Keratinocyte (primary cell): ENCODE measurements around the gene YIPF1. TPM values are rescaled to one million over a fixed set of nuclear protein-coding genes. Genes with fewer than 3 reads are reported as not detected.

Experiments used
- DNase-seq: peaks from one replicate; pipeline ENCODE4 v3.0.0-alpha.2; 2011; ENCODE audit warnings: low read depth, missing footprints, low spot score
- FAIRE-seq: peaks from 2 replicates; lab custom pipeline; 2011; peaks lifted over from hg19 to GRCh38; lab: Jason Lieb, UNC
- H2AFZ ChIP-seq: 2 replicates; pipeline ENCODE4 v1.6.0; 2012; ENCODE audit warnings: low read length, control low read depth, inconsistent platforms; ENCODE audit not compliant: control insufficient read depth
- H3K27ac ChIP-seq: 2 replicates; pipeline ENCODE4 v1.5.1; 2011; ENCODE audit warnings: low read length; ENCODE audit not compliant: control insufficient read depth, insufficient read depth
- H3K27me3 ChIP-seq: 3 replicates; pipeline ENCODE4 v1.6.0; 2011; ENCODE audit warnings: low read length; ENCODE audit not compliant: control insufficient read depth, insufficient read depth; ENCODE audit errors: extremely low read depth
- H3K36me3 ChIP-seq, 2 experiments: 2 replicates in 1 of 2; 3 replicates in 1 of 2; pipeline ENCODE4 v1.5.1; 2011; ENCODE audit warnings: low read length in 2 of 2, mild to moderate bottlenecking in 1 of 2; ENCODE audit not compliant: control insufficient read depth in 2 of 2, insufficient read depth in 2 of 2; ENCODE audit errors: extremely low read depth in 1 of 2
- H3K4me1 ChIP-seq: 3 replicates; pipeline ENCODE4 v1.5.1; 2011; ENCODE audit warnings: low read length; ENCODE audit not compliant: control insufficient read depth, insufficient read depth; ENCODE audit errors: extremely low read depth
- H3K4me2 ChIP-seq: 3 replicates; pipeline ENCODE4 v1.6.0; 2011; ENCODE audit warnings: low read depth, low read length; ENCODE audit not compliant: control insufficient read depth, insufficient read depth; ENCODE audit errors: extremely low read depth
- H3K4me3 ChIP-seq, 3 experiments: fragments of 200-600 bp in 1 of 3; sonication (generic) in 1 of 3; 2 replicates in 2 of 3; 3 replicates in 1 of 3; pipeline ENCODE4 v1.5.1; 2011 to 2016; ENCODE audit warnings: low read length in 3 of 3, mild to moderate bottlenecking in 3 of 3, control low read depth in 2 of 3, inconsistent platforms in 1 of 3, low read depth in 1 of 3, mixed read lengths in 1 of 3, mixed run types in 1 of 3, moderate library complexity in 1 of 3; ENCODE audit not compliant: control insufficient read depth in 2 of 3, insufficient read depth in 2 of 3; ENCODE audit errors: extremely low read depth in 1 of 3
- H3K79me2 ChIP-seq: 2 replicates; pipeline ENCODE4 v1.6.0; 2012; ENCODE audit warnings: low read length; ENCODE audit not compliant: control insufficient read depth, insufficient read depth
- H3K9ac ChIP-seq: 3 replicates; pipeline ENCODE4 v1.6.0; 2011; ENCODE audit warnings: low read length; ENCODE audit not compliant: control insufficient read depth, insufficient read depth; ENCODE audit errors: extremely low read depth
- H3K9me1 ChIP-seq: 3 replicates; pipeline ENCODE4 v1.6.0; 2011; ENCODE audit warnings: low read length; ENCODE audit not compliant: control insufficient read depth, insufficient read depth; ENCODE audit errors: extremely low read depth
- H3K9me3 ChIP-seq: 2 replicates; pipeline ENCODE4 v1.5.1; 2012; ENCODE audit warnings: low read depth, low read length; ENCODE audit not compliant: control insufficient read depth
- H4K20me1 ChIP-seq: 3 replicates; pipeline ENCODE4 v1.6.0; 2011; ENCODE audit warnings: low read length; ENCODE audit not compliant: control insufficient read depth, insufficient read depth; ENCODE audit errors: extremely low read depth
- EZH2 ChIP-seq: IDR thresholded peaks from one replicate; pipeline ENCODE4 v1.6.1; 2012; ENCODE audit warnings: inconsistent platforms, mild to moderate bottlenecking, low read length, moderate library complexity
- dilution Hi-C: fragments of 300-500 bp; cut with MboI; formaldehyde crosslinking; loops from one replicate; pipeline ENCODE4 v1.7.0; 2020; ENCODE audit warnings: low sequenced_read_pairs; ENCODE audit not compliant: extremely low pct_ligation_motif_present
- polyA plus RNA-seq, 5 experiments: library from polyadenylated mRNA; depleted of rRNA in 3 of 5; stranded (reverse) in 3 of 5; stranded (forward) in 1 of 5; unstranded in 1 of 5; fragments of >200 nt; gene quantifications; 1 replicate in 1 of 5; 2 replicates in 3 of 5; 3 replicates in 1 of 5; pipeline versions ENCODE4 v1.2.1 to v1.2.3, GENCODE V29; 2011 to 2012; ENCODE audit warnings: missing spikeins in 2 of 5, low read depth in 1 of 5, low replicate concordance in 1 of 5
- small RNA-seq, 3 experiments: library from RNA; depleted of rRNA; stranded (forward); fragments of <200 nt; gene quantifications; one replicate each; pipeline ENCODE3, GENCODE V24; 2012; ENCODE audit warnings: low read depth in 3 of 3, low replicate concordance in 1 of 3; ENCODE audit not compliant: insufficient read length in 3 of 3
- TF ChIP-seq, protein P1 (sequence below), 3 experiments: IDR thresholded peaks in 1 of 3; conservative IDR thresholded peaks in 1 of 3; optimal IDR thresholded peaks in 1 of 3; 2 replicates in 2 of 3; 3 replicates in 1 of 3; pipeline versions ENCODE3 to v1.5.1; 2011; ENCODE audit warnings: low read length in 3 of 3, mild to moderate bottlenecking in 3 of 3, moderate library complexity in 2 of 3, control low read depth in 1 of 3, inconsistent platforms in 1 of 3; ENCODE audit not compliant: insufficient read depth in 2 of 3; ENCODE audit errors: extremely low read depth in 1 of 3

Gene YIPF1
- polyA plus RNA-seq, 1 donor (not counting 4 experiments of a cell fraction or from before 2014, with no cell fraction given): 43.3 TPM

DNA sequence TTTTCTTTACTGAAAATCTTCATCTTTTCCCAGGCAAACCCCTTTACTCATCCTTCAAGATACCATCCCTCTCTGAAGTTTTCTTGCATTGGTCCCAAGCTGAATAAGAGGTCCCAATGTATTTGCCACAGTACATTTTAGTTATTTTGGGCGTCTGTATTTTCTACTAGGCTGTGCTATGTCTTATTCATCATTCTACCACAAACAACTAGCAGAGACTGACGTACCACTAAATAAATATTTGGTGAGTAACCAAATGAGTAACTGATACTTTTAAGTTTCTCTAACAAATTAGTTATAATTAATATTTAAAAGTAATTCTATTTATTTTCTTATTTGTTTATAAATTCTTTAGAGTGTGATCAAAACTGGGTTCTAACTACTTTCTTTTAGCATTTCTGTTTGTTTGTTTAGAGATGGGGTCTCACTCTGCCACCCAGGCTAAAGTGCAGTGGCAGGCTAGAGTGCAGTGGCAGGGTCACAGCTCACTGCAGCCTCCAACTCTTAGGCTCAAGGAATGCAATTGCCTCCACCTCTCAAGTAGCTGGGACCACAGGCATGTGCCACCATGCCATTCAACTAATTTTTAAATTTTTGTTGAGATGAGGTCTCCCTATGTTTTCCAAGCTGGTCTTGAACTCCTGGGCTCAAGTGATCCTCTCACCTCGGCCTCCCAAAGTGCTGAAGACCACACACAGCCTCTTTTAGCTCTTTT is 84.6 kb downstream of the YIPF1 start:
- no peaks in the 10 kb centered on the region for H3K79me2 ChIP-seq
- TF ChIP-seq, protein P1, sequence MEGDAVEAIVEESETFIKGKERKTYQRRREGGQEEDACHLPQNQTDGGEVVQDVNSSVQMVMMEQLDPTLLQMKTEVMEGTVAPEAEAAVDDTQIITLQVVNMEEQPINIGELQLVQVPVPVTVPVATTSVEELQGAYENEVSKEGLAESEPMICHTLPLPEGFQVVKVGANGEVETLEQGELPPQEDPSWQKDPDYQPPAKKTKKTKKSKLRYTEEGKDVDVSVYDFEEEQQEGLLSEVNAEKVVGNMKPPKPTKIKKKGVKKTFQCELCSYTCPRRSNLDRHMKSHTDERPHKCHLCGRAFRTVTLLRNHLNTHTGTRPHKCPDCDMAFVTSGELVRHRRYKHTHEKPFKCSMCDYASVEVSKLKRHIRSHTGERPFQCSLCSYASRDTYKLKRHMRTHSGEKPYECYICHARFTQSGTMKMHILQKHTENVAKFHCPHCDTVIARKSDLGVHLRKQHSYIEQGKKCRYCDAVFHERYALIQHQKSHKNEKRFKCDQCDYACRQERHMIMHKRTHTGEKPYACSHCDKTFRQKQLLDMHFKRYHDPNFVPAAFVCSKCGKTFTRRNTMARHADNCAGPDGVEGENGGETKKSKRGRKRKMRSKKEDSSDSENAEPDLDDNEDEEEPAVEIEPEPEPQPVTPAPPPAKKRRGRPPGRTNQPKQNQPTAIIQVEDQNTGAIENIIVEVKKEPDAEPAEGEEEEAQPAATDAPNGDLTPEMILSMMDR (optimal IDR thresholded peaks at IDR 0.05 in 1 of 3, IDR thresholded peaks at IDR 0.05 in 1 of 3, conservative IDR thresholded peaks at IDR 0.05 in 1 of 3; ENCODE audit: extremely low read depth in 1 of 3, insufficient read depth in 2 of 3, low read length in 3 of 3): no peak
- TF ChIP-seq EZH2: no peak
- dilution Hi-C loops: no loop called here
- H3K9me1 ChIP-seq: no peaks in the 10 kb centered on the region
- H2AFZ ChIP-seq: no peak overlapping the region
- H3K36me3 ChIP-seq: peaks cover 3 to 15% of the 10 kb centered on the region in 2 experiments
- no peak overlapping the region for H3K4me3 ChIP-seq
- no peaks in the 10 kb centered on the region for H4K20me1 ChIP-seq
- H3K4me2 ChIP-seq: no peak overlapping the region
- no peak for DNase-seq
- H3K4me1 ChIP-seq: no peaks in the 10 kb centered on the region
- no peak overlapping the region for H3K27ac ChIP-seq
- H3K27me3 ChIP-seq: no peaks in the 10 kb centered on the region
- no peak for FAIRE-seq
- no peak overlapping the region for H3K9ac ChIP-seq
- no peaks in the 10 kb centered on the region for H3K9me3 ChIP-seq

DNA sequence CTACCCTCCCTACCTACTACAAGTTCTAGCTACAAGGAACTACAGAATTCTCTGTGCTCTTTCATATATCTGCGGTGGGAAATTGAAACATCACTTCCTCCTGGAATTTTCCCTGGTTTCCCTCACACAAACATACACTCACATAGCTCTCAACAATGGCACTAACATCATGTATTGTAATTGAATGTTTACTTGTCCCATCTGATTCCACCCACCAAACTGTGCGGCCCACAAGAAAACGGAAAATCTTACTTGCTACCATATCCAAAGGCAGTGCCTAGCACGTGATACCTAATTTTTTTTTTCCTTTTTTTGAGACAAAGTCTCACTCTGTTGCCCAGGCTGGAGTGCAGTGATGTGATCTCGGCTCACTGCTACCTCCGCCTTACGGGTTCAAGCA is 85.4 kb downstream of the YIPF1 start:
- no peak for TF ChIP-seq EZH2
- TF ChIP-seq, protein P1 (optimal IDR thresholded peaks at IDR 0.05 in 1 of 3, IDR thresholded peaks at IDR 0.05 in 1 of 3, conservative IDR thresholded peaks at IDR 0.05 in 1 of 3; ENCODE audit: extremely low read depth in 1 of 3, insufficient read depth in 2 of 3, low read length in 3 of 3): no peak
- dilution Hi-C loops: no loop called here
- Histone ChIP-seq H4K20me1 (no peaks in the 10 kb centered on the region), H3K4me2 (no peak overlapping the region), H3K9me3 (no peaks in the 10 kb centered on the region), H3K27me3 (no peaks in the 10 kb centered on the region), H3K4me1 (no peaks in the 10 kb centered on the region), H3K79me2 (no peaks in the 10 kb centered on the region), H3K27ac (no peak overlapping the region), H3K36me3 (peaks cover 3 to 14% of the 10 kb centered on the region in 2 experiments), H2AFZ (no peak overlapping the region), H3K4me3 (no peak overlapping the region), H3K9ac (no peak overlapping the region), H3K9me1 (no peaks in the 10 kb centered on the region)
- FAIRE-seq (no peak), DNase-seq (no peak)

Small RNAs within 50 kb of the gene (small RNA-seq; reads per million reads assigned to genes)
- gene AL049745.1: 0 to 0.25 (median 0) reads per million in 3 experiments

Other genes with a start within 250 kb of the YIPF1 start
- not detected in 3 replicates for gene GLIS1, start 150.6 kb downstream of the YIPF1 start, polyA plus RNA-seq
- 24.5 to 36.1 TPM (median 30.5 TPM) in 3 replicates for gene NDC1, start 51.5 kb downstream of the YIPF1 start, polyA plus RNA-seq
- not detected in 3 replicates for gene DIO1, start 4.4 kb upstream of the YIPF1 start, polyA plus RNA-seq
- gene IFT25, start 55.9 kb upstream of the YIPF1 start, polyA plus RNA-seq: 24.5 to 64.3 TPM (median 26.4 TPM) in 3 replicates
- gene LRRC42, start 56.6 kb upstream of the YIPF1 start, polyA plus RNA-seq: 45.7 to 70.6 TPM (median 61.8 TPM) in 3 replicates
- gene LDLRAD1, start 128.4 kb upstream of the YIPF1 start, polyA plus RNA-seq: not detected in 3 replicates
- gene TMEM59, start 163.4 kb upstream of the YIPF1 start, polyA plus RNA-seq: 188 to 399 TPM (median 342 TPM) in 3 replicates
- gene TCEANC2, start 163.8 kb upstream of the YIPF1 start, polyA plus RNA-seq: 3.5 to 5.2 TPM (median 4.3 TPM) in 3 replicates